Upper lobe of right lung (tissue), 1 donor: ENCODE data around the gene METTL1. TPM values are rescaled to one million over a fixed set of nuclear protein-coding genes. Genes with fewer than 3 reads are reported as not detected.
A peak's percentile ranks its signal among the peaks of the same experiment; 100 is the strongest.

Source experiments
- ATAC-seq: fragments of 200-7000 bp; cut with Tn5 transposase; one replicate; pipeline ENCODE4 v1.9.1; 2020; ENCODE audit warnings: mild to moderate bottlenecking, moderate library complexity
- DNase-seq: peaks from one replicate; pipeline ENCODE4 v3.0.0-alpha.2; 2020
- H3K27ac ChIP-seq: fragments of 200-600 bp; one replicate; pipeline ENCODE4 v1.8.0; 2022
- H3K27me3 ChIP-seq: fragments of 200-600 bp; one replicate; pipeline ENCODE4 v1.8.0; 2022; ENCODE audit warnings: mild to moderate bottlenecking
- H3K36me3 ChIP-seq: fragments of 200-600 bp; one replicate; pipeline ENCODE4 v1.8.0; 2022
- H3K4me1 ChIP-seq: fragments of 200-600 bp; one replicate; pipeline ENCODE4 v1.8.0; 2022
- H3K4me3 ChIP-seq: fragments of 200-600 bp; one replicate; pipeline ENCODE4 v1.8.0; 2022; ENCODE audit warnings: mild to moderate bottlenecking
- H3K9me3 ChIP-seq: fragments of 200-600 bp; one replicate; pipeline ENCODE4 v1.8.0; 2022
- intact Hi-C: fragments of 100-400 bp; cut with DNase I; formaldehyde crosslinking; loops from one replicate; pipeline ENCODE4 v1.11.0; 2022
- total RNA-seq: library from RNA; stranded (reverse); fragmentation: NEBNext Ultra II Directional; extraction: Animal tissue kit (Norgen Biotek cat#: 25700); gene quantifications from one replicate; pipeline ENCODE4 v1.2.1, GENCODE V29; 2021
- TF ChIP-seq, protein P1 (sequence below): fragments of 200-600 bp; IDR thresholded peaks from one replicate; pipeline ENCODE4 v1.8.0; 2022; ENCODE audit warnings: antibody characterized with exemption
- donor health status: DM: no; HTN: yes; CAD: no; lungs with severe emphysema.

METTL1 gene
- total RNA-seq, 1 donor from 2014 or later, result 26.9 TPM

DNA sequence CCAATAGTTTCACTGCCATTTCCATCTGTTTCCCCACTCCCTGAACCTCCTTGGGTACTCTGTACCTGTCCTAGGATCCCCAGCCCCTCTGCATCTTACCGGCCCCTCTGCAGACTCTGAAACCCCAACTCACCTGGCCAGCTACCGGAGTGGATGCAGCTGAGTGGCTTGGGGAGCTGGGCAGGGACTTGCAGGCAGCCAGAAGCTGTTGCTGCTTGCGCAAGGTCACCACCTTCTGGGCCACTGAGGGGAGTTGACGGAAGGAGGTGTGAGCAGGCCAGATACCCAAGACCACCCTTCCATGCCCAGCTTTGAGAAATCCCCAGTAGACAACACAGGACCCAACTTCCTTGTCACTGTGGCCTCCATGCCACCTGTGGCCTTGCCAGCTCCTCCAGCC lies 39.6 kb downstream of the METTL1 start:
- DNase-seq (no peak), ATAC-seq (no peak)
- no peaks in the 10 kb centered on the region for H3K36me3 ChIP-seq
- peaks cover 28% of the 10 kb centered on the region for H3K27me3 ChIP-seq
- H3K27ac ChIP-seq, result no peak overlapping the region
- no peak overlapping the region for H3K4me3 ChIP-seq
- no peaks in the 10 kb centered on the region for H3K9me3 ChIP-seq
- intact Hi-C loops, result no loop called here
- TF ChIP-seq, protein P1, sequence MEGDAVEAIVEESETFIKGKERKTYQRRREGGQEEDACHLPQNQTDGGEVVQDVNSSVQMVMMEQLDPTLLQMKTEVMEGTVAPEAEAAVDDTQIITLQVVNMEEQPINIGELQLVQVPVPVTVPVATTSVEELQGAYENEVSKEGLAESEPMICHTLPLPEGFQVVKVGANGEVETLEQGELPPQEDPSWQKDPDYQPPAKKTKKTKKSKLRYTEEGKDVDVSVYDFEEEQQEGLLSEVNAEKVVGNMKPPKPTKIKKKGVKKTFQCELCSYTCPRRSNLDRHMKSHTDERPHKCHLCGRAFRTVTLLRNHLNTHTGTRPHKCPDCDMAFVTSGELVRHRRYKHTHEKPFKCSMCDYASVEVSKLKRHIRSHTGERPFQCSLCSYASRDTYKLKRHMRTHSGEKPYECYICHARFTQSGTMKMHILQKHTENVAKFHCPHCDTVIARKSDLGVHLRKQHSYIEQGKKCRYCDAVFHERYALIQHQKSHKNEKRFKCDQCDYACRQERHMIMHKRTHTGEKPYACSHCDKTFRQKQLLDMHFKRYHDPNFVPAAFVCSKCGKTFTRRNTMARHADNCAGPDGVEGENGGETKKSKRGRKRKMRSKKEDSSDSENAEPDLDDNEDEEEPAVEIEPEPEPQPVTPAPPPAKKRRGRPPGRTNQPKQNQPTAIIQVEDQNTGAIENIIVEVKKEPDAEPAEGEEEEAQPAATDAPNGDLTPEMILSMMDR, result no peak
- H3K4me1 ChIP-seq, result no peaks in the 10 kb centered on the region

DNA sequence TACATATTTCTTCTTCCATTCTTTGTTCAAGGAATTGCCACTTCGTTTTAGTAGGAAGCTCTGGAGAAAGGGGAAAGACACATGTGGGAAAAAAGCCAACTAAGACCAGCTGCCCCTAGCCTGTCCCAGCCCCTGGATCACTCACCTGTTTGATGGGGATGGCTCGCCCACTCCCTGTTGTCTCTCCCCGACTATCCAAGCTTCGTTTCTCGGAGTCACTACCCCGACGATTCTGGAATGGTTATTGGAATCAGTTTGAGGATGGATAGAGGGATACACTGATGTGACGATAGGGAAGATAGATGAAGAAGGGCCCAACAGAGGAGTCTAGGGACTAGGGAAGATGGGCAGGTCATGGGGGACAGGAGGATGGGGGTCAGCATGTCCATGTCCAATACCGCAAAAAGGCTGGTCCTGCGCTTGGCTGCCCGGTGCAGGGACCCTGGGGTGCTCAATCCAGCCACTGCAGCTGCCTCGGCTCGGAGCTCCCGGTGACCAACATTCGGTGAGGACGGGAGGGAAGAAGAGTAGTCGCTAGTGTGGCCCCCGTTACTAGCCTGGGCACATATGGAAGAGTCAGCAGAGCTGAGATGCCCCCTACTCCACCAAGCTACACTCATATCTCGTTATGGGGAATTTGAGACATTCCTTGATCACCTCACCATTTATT lies 40.4 kb downstream of the METTL1 start:
- DNase-seq, result no peak

DNA sequence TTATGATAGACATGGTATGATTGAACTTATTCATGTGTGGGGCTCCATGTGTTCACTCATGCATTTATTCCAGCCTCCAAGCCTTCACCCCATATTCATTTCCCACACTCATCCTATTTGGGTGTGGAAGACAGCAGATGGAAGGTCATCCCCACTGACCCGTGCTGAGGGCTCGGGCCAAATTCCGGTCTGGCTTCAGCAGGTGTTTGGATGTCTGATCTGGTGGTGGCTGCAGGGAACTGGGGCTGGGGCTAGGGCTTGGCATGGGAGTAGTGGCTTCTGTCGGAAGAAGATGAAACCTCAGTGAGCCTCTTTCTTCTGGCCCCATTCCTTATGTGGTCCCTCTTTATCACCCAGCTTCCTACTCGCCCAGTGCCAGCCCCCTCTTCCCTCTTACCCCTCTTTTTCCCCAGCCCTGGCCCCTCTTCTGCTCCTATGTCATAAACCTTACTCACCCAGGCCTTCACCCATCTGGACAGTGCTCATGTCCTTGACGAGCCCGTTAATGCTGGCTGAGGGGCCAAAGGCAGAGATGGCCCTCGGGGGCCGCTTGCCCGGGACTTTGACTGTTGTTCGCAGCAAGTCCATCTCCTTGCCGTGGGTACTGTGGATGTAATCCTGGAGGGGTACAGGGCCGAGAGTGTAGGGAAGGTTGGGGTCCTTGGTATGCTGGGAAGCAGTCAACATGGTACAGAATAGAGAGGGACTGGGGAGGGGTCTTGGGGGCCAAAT lies 41.4 kb downstream of the METTL1 start:
- H3K27ac ChIP-seq, result no peak overlapping the region
- TF ChIP-seq, protein P1, result no peak
- no peak overlapping the region for H3K4me3 ChIP-seq
- H3K4me1 ChIP-seq, result peaks cover 5% of the 10 kb centered on the region
- no peaks in the 10 kb centered on the region for H3K9me3 ChIP-seq
- intact Hi-C loops, result no loop called here
- ATAC-seq (no peak), DNase-seq (no peak)
- no peaks in the 10 kb centered on the region for H3K36me3 ChIP-seq
- H3K27me3 ChIP-seq, result peaks cover 12% of the 10 kb centered on the region

More for the DNA sequence above, 40.4 kb downstream of the METTL1 start:
- intact Hi-C loops, result no loop called here
- Histone ChIP-seq H3K4me1 (peaks cover 5% of the 10 kb centered on the region), H3K36me3 (no peaks in the 10 kb centered on the region), H3K27ac (no peak overlapping the region), H3K9me3 (no peaks in the 10 kb centered on the region), H3K4me3 (no peak overlapping the region), H3K27me3 (peaks cover 21% of the 10 kb centered on the region)
- ATAC-seq, result no peak
- TF ChIP-seq, protein P1, result no peak

DNA sequence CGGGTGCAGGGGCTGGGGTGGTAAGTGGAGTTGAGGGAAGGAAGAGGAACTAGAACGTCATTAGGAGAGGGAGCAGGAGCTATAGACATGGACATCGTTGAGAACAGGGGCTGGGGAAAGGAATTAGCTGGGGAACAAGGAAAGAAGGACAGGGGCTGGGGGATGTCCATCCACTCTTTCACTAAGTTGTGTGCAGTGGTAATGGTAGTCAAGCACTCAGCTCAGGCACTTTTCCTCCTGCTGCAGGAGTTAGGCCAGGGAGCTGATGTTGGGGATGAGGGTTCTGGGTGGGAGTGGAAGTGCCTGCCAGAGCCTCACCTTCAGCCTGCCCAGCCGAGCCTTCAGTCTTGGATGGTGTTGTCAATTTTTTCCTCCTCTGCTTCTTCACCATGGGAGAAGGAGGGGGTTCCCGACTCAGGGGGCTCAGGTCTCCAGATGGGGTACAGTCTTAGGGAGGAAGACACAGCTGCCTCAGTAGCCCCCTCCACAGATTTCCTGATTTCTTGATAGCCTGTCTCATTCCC lies 42.5 kb downstream of the METTL1 start:
- no peaks in the 10 kb centered on the region for H3K36me3 ChIP-seq
- H3K9me3 ChIP-seq, result no peaks in the 10 kb centered on the region
- H3K27ac ChIP-seq, result no peak overlapping the region
- TF ChIP-seq, protein P1, result no peak
- DNase-seq (no peak), ATAC-seq (no peak)
- intact Hi-C loops, result no loop called here
- H3K4me1 ChIP-seq, result peaks cover 5% of the 10 kb centered on the region
- peaks cover 7% of the 10 kb centered on the region for H3K27me3 ChIP-seq
- no peak overlapping the region for H3K4me3 ChIP-seq

DNA sequence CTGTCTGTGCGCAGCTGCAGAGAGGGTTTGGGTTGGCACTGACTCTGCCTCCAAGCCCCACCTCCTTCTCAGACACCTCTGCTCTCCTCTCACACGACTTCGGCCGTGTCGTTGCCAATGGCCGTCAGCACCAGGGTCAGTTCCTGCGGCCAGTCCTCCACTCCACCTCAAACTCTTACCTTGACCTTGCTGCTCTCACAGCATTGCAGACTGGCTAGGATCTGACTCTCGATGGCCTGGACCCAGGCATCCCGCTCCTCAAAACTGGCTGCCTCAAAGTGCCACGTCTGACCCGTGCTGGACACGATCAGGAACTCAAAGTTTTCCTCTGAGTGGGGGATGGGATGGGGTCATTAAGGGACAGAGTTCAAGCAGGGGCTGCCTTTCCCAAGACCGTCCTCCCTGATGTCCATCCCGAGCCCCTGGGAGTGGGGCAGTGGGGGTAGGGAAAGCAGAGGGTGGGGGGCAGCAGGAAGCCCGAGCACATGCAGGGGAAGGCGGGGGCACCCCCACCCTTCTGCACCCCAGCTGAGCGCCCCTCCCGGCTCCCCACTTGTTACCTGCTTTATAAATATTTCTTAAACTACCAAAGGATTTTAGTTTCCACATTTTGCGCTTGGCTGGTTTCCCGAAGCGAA lies 44.0 kb downstream of the METTL1 start:
- Histone ChIP-seq H3K4me1 (peaks cover 5% of the 10 kb centered on the region), H3K4me3 (no peak overlapping the region), H3K36me3 (no peaks in the 10 kb centered on the region), H3K9me3 (no peaks in the 10 kb centered on the region), H3K27ac (no peak overlapping the region), H3K27me3 (no peaks in the 10 kb centered on the region)
- DNase-seq (no peak), ATAC-seq (peak; percentile 3)
- intact Hi-C loops, result no loop called here
- TF ChIP-seq, protein P1, result no peak
